Esophagus squamous epithelium (tissue), 5 donors: Measurements from ENCODE around the gene NCK1. TPM values are rescaled to one million over a fixed set of nuclear protein-coding genes. Genes with fewer than 3 reads are reported as not detected.

Experiments used
- DNase-seq: peaks from one replicate; lab custom pipeline; 2025; lab: John Stamatoyannopoulos, UW
- H3K27ac ChIP-seq, 4 donors: fragments of 200-600 bp; sonication (generic); one replicate each; pipeline ENCODE4 v1.5.1; 2016 to 2019; ENCODE audit warnings: mild to moderate bottlenecking in 1 of 4
- H3K27me3 ChIP-seq, 4 donors: fragments of 200-600 bp; sonication (generic); 1 replicate in 3 of 4; 2 replicates in 1 of 4; pipeline versions ENCODE4 v1.5.1 to v1.6.0; 2017 to 2021; ENCODE audit warnings: antibody characterized with exemption in 1 of 4
- H3K36me3 ChIP-seq, 3 donors: fragments of 200-600 bp; sonication (generic); one replicate each; pipeline ENCODE4 v1.5.1; 2016 to 2019
- H3K4me1 ChIP-seq, 3 donors: fragments of 200-600 bp; sonication (generic); one replicate each; pipeline ENCODE4 v1.5.1; 2017 to 2019
- H3K4me3 ChIP-seq, 4 donors: fragments of 200-600 bp; sonication (generic); 1 replicate in 3 of 4; 2 replicates in 1 of 4; pipeline ENCODE4 v1.5.1; 2016 to 2019; ENCODE audit warnings: mild to moderate bottlenecking in 2 of 4, moderate library complexity in 1 of 4
- H3K9me3 ChIP-seq, 3 donors: fragments of 200-600 bp; sonication (generic); one replicate each; pipeline ENCODE4 v1.5.1; 2016 to 2019
- CTCF ChIP-seq, 6 experiments: fragments of 450-650 bp in 4 of 6; fragments of 200-600 bp in 2 of 6; sonication (generic) in 2 of 6; IDR thresholded peaks; one replicate each; pipeline ENCODE4 v1.5.1; 2016 to 2019; ENCODE audit warnings: antibody characterized with exemption in 6 of 6, mild to moderate bottlenecking in 4 of 6, moderate library complexity in 4 of 6
- POLR2A ChIP-seq, 4 donors: fragments of 450-650 bp; IDR thresholded peaks; one replicate each; pipeline ENCODE4 v1.6.1; 2017; ENCODE audit warnings: antibody characterized with exemption in 4 of 4, mild to moderate bottlenecking in 4 of 4, moderate library complexity in 3 of 4
- WGBS, 2 donors: methylation state at CpG; one replicate each; pipeline ENCODE4 v1.1.5; 2018; 5-methylcytosine and 5-hydroxymethylcytosine counted together
- intact Hi-C: fragments of 100-400 bp; cut with DNase I; formaldehyde crosslinking; loops from one replicate; pipeline ENCODE4 v1.15.0; 2022
- total RNA-seq, 4 donors: library from RNA; depleted of rRNA; stranded (reverse); fragments of >200 nt; gene quantifications; one replicate each; pipeline ENCODE4 v1.1.0, GENCODE V29; 2016
- donor health status: DM: yes; HTN: yes; CAD: no.

The NCK1 gene
- total RNA-seq, 4 donors from 2014 or later, result 35.6 to 66.1 (median 57.3) TPM

- H3K4me3 ChIP-seq, result no peak overlapping the region
- WGBS, 2 donors, result 83 to 93% methylated on average over 9 of the region's 9 CpGs
- H3K36me3 ChIP-seq, result peaks cover 0 to 1% (median 0%) of the 10 kb centered on the region in 3 donors
- no peaks in the 10 kb centered on the region for H3K27me3 ChIP-seq
- DNase-seq, result no peak
- H3K27ac ChIP-seq, result no peak overlapping the region
- peaks cover 0 to 42% (median 3%) of the 10 kb centered on the region in 3 donors for H3K4me1 ChIP-seq
- TF ChIP-seq CTCF (IDR thresholded peaks at IDR 0.05), result no peak
- no peak for TF ChIP-seq POLR2A (IDR thresholded peaks at IDR 0.05)
- intact Hi-C loops, result no loop called here
- no peaks in the 10 kb centered on the region for H3K9me3 ChIP-seq
These were observed 22.1 kb downstream of the NCK1 start for GRCh38 chr3:136883967-136884720.

- no peak for DNase-seq
- Histone ChIP-seq H3K9me3 (no peaks in the 10 kb centered on the region), H3K36me3 (peaks cover 0 to 10% (median 0%) of the 10 kb centered on the region in 3 donors), H3K27me3 (no peaks in the 10 kb centered on the region), H3K4me1 (peaks cover 0 to 42% (median 3%) of the 10 kb centered on the region in 3 donors), H3K4me3 (no peak overlapping the region), H3K27ac (peak overlapping the region in 1 of 4 donors; percentile 44)
- intact Hi-C loops, result no loop called here
- TF ChIP-seq CTCF (IDR thresholded peaks at IDR 0.05) (no peak), POLR2A (IDR thresholded peaks at IDR 0.05) (no peak)
- WGBS, 2 donors, result 45 to 55% methylated on average over 4 to 5 of the region's 5 CpGs
These were observed 23.6 kb downstream of the NCK1 start for GRCh38 chr3:136885357-136886213.

GRCh38 chr3:136889947-136890346 lies 27.9 kb downstream of the NCK1 start:
- Histone ChIP-seq H3K4me3 (no peak overlapping the region), H3K9me3 (no peaks in the 10 kb centered on the region), H3K27ac (no peak overlapping the region), H3K27me3 (no peaks in the 10 kb centered on the region), H3K36me3 (peaks cover 0 to 22% (median 0%) of the 10 kb centered on the region in 3 donors), H3K4me1 (peaks cover 3 to 57% (median 17%) of the 10 kb centered on the region in 3 donors)
- TF ChIP-seq POLR2A (IDR thresholded peaks at IDR 0.05) (no peak), CTCF (IDR thresholded peaks at IDR 0.05) (no peak)
- DNase-seq, result no peak
- 80 to 100% methylated on average over 1 of the region's 24 CpGs for WGBS, 2 donors
- intact Hi-C loops, result no loop called here

DNA sequence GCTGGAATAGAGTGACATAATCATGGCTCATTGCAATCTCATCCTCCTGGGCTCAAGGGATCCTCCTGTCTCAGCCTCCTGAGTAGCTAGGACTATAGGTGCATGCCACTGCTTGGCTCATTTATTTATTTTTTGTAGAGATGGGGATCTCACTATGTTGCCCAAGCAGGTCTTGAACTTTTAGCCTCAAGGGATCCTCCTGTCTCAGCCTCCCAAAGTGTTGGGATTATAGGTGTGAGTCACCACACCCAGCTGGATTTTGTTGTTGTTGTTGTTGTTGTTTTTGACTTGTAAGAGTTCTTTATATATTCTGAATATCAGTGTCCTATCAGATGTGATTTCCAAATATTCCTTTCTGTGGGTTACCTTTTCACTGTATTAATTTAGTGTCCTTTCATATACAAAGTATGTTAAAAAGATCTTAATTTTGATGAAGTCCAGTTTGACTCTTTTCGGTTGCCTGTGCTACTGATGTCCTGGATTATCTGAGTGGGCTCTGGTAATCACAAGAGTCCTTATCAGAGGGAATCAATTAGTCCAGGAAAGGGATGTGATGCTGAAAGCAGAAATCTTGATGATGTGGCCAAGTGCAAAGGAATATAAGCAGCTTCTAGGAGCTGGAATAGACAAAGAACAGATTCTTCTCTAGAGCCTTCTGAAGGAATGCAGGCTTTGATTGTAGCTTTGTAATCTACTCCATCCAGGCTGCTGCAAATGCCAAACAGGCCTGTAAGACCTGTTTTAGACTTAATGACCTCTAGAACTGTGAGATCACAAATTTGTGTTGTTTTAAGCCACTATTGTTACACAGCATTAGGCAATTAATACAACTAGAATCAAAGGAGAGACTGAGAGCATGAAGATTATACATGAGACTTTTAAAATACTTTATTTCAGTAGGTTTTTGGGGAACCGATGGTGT lies 30.2 kb downstream of the NCK1 start:
- intact Hi-C loops, result no loop called here
- H3K9me3 ChIP-seq, result no peaks in the 10 kb centered on the region
- no peak for DNase-seq
- no peak overlapping the region for H3K4me3 ChIP-seq
- H3K36me3 ChIP-seq, result peaks cover 0 to 28% (median 0%) of the 10 kb centered on the region in 3 donors
- WGBS, 2 donors, result 44 to 47% methylated on average over 2 of the region's 2 CpGs
- H3K27ac ChIP-seq, result peak overlapping the region in 1 of 4 donors; percentile 4
- TF ChIP-seq POLR2A (IDR thresholded peaks at IDR 0.05), result no peak
- no peak for TF ChIP-seq CTCF (IDR thresholded peaks at IDR 0.05)
- H3K4me1 ChIP-seq, result peaks cover 3 to 43% (median 14%) of the 10 kb centered on the region in 3 donors
- no peaks in the 10 kb centered on the region for H3K27me3 ChIP-seq
